Body of pancreas (tissue), 4 donors: ENCODE measurements around the gene TMEM72. TPM values are rescaled to one million over a fixed set of nuclear protein-coding genes. Genes with fewer than 3 reads are reported as not detected.
A peak's percentile ranks its signal among the peaks of the same experiment; 100 is the strongest.

ENCODE experiments used
- ATAC-seq: fragments of 150-250 bp; one replicate; pipeline ENCODE4 v1.9.1; 2016
- DNase-seq, 4 donors: peaks; one replicate each; pipeline ENCODE4 v3.0.0-alpha.2; 2019
- H3K27ac ChIP-seq, 4 donors: fragments of 200-600 bp; sonication (generic); 1 replicate in 3 of 4; 2 replicates in 1 of 4; pipeline versions ENCODE4 v1.5.1 to v1.6.1; 2016 to 2019; ENCODE audit warnings: mild to moderate bottlenecking in 1 of 4, mixed read lengths in 1 of 4, moderate library complexity in 1 of 4
- H3K27me3 ChIP-seq, 2 donors: fragments of 200-600 bp; sonication (generic); one replicate each; pipeline ENCODE4 v1.6.0; 2016; ENCODE audit warnings: mild to moderate bottlenecking in 1 of 2
- H3K36me3 ChIP-seq, 2 donors: fragments of 200-600 bp; sonication (generic); replicated peaks in 1 of 2; 2 replicates each; pipeline ENCODE4 v1.5.1; 2016; ENCODE audit warnings: low read depth in 2 of 2; ENCODE audit not compliant: insufficient read depth in 1 of 2
- H3K4me1 ChIP-seq: fragments of 200-600 bp; sonication (generic); one replicate; pipeline ENCODE4 v1.6.0; 2016
- H3K4me3 ChIP-seq, 2 donors: fragments of 200-600 bp; sonication (generic); 1 replicate in 1 of 2; 2 replicates in 1 of 2; pipeline ENCODE4 v1.5.1; 2016 to 2019
- H3K9me3 ChIP-seq, 3 donors: fragments of 200-600 bp; sonication (generic); 1 replicate in 2 of 3; 2 replicates in 1 of 3; pipeline ENCODE4 v1.5.1; 2016
- CTCF ChIP-seq, 7 experiments: fragments of 450-650 bp in 4 of 7; fragments of 200-600 bp in 3 of 7; sonication (generic) in 3 of 7; IDR thresholded peaks; one replicate each; pipeline ENCODE4 v1.5.1; 2016 to 2019; ENCODE audit warnings: antibody characterized with exemption in 7 of 7
- POLR2A ChIP-seq, 3 donors: fragments of 450-650 bp; IDR thresholded peaks; one replicate each; pipeline ENCODE4 v1.6.1; 2016; ENCODE audit warnings: antibody characterized with exemption in 3 of 3, mild to moderate bottlenecking in 2 of 3
- WGBS, 2 donors: methylation state at CpG; one replicate each; pipeline ENCODE4 v1.1.5; 2017; 5-methylcytosine and 5-hydroxymethylcytosine counted together
- intact Hi-C: fragments of 100-400 bp; cut with DNase I; formaldehyde crosslinking; loops from one replicate; pipeline ENCODE4 v1.15.1; 2023
- total RNA-seq, 2 donors: library from RNA; depleted of rRNA; stranded (reverse); fragments of >200 nt; gene quantifications; one replicate each; pipeline ENCODE4 v1.1.0, GENCODE V29; 2016

TMEM72 gene
- total RNA-seq, 2 donors from 2014 or later: 4.7 to 10.2 TPM

GRCh38 chr10:44954042-44954441 is 42.9 kb downstream of the TMEM72 start:
- no peaks in the 10 kb centered on the region for H3K9me3 ChIP-seq

GRCh38 chr10:44954962-44955361 is 43.8 kb downstream of the TMEM72 start:
- Histone ChIP-seq H3K27ac (no peak overlapping the region), H3K4me3 (no peak overlapping the region), H3K27me3 (no peaks in the 10 kb centered on the region), H3K9me3 (no peaks in the 10 kb centered on the region), H3K36me3 (no peaks in the 10 kb centered on the region), H3K4me1 (peaks cover 26% of the 10 kb centered on the region)
- no peak for DNase-seq
- no peak for TF ChIP-seq CTCF (IDR thresholded peaks at IDR 0.05)
- no peak for TF ChIP-seq POLR2A (IDR thresholded peaks at IDR 0.05)
- intact Hi-C loops: no loop called here
- no peak for ATAC-seq

More at GRCh38 chr10:44954042-44954441, 42.9 kb downstream of the TMEM72 start:
- Histone ChIP-seq H3K36me3 (no peaks in the 10 kb centered on the region), H3K4me3 (no peak overlapping the region), H3K4me1 (peaks cover 31% of the 10 kb centered on the region), H3K27ac (no peak overlapping the region), H3K27me3 (no peaks in the 10 kb centered on the region)
- TF ChIP-seq POLR2A (IDR thresholded peaks at IDR 0.05): no peak
- DNase-seq: no peak
- intact Hi-C loops: no loop called here
- ATAC-seq: no peak

GRCh38 chr10:44955413-44956070 is 44.4 kb downstream of the TMEM72 start:
- intact Hi-C loops: no loop called here
- H3K27ac ChIP-seq: no peak overlapping the region
- H3K4me1 ChIP-seq: peaks cover 29% of the 10 kb centered on the region
- no peak overlapping the region for H3K4me3 ChIP-seq
- TF ChIP-seq POLR2A (IDR thresholded peaks at IDR 0.05) (no peak), CTCF (IDR thresholded peaks at IDR 0.05) (no peak)
- DNase-seq (peak in 2 of 4 donors; percentile 10 to 39), ATAC-seq (no peak)
- WGBS, 2 donors: 81 to 90% methylated on average over 8 of the region's 8 CpGs
- H3K27me3 ChIP-seq: no peaks in the 10 kb centered on the region
- H3K9me3 ChIP-seq: no peaks in the 10 kb centered on the region
- no peaks in the 10 kb centered on the region for H3K36me3 ChIP-seq

- ATAC-seq (no peak), DNase-seq (peak in 1 of 4 donors; percentile 4)
- Histone ChIP-seq H3K27me3 (no peaks in the 10 kb centered on the region), H3K9me3 (no peaks in the 10 kb centered on the region), H3K27ac (no peak overlapping the region), H3K4me3 (no peak overlapping the region), H3K4me1 (peaks cover 29% of the 10 kb centered on the region), H3K36me3 (no peaks in the 10 kb centered on the region)
- intact Hi-C loops: no loop called here
- TF ChIP-seq POLR2A (IDR thresholded peaks at IDR 0.05) (no peak), CTCF (IDR thresholded peaks at IDR 0.05) (no peak)
- WGBS, 2 donors: 85 to 90% methylated on average over 4 of the region's 4 CpGs
Observed at GRCh38 chr10:44956226-44956625, 45.1 kb downstream of the TMEM72 start.

GRCh38 chr10:44956717-44957706 is 45.9 kb downstream of the TMEM72 start:
- Histone ChIP-seq H3K4me3 (no peak overlapping the region), H3K9me3 (no peaks in the 10 kb centered on the region), H3K36me3 (no peaks in the 10 kb centered on the region), H3K4me1 (peaks cover 32% of the 10 kb centered on the region), H3K27ac (peak overlapping the region in 2 of 4 donors; percentile 89 to 97), H3K27me3 (no peaks in the 10 kb centered on the region)
- ATAC-seq (no peak), DNase-seq (peak in 1 of 4 donors; percentile 7)
- TF ChIP-seq POLR2A (IDR thresholded peaks at IDR 0.05): no peak
- TF ChIP-seq CTCF (IDR thresholded peaks at IDR 0.05): no peak
- intact Hi-C loops: no loop called here
- WGBS, 2 donors: 93 to 95% methylated on average over 4 of the region's 4 CpGs
